BLaER1 (cell line): ENCODE results near the gene C1orf94.

Source experiments
- H3K27ac ChIP-seq: shearing (Covaris generic); formaldehyde crosslinking; 2 replicates; pipeline ENCODE4 v1.8.1; 2022
- H3K27me3 ChIP-seq: shearing (Covaris generic); formaldehyde crosslinking; 2 replicates; pipeline ENCODE4 v1.8.1; 2022
- H3K36me3 ChIP-seq: shearing (Covaris generic); formaldehyde crosslinking; 2 replicates; pipeline ENCODE4 v1.8.1; 2022
- H3K4me1 ChIP-seq: shearing (Covaris generic); formaldehyde crosslinking; 2 replicates; pipeline ENCODE4 v1.8.1; 2022
- H3K4me2 ChIP-seq: shearing (Covaris generic); formaldehyde crosslinking; 2 replicates; pipeline ENCODE4 v1.8.1; 2022
- H3K4me3 ChIP-seq: shearing (Covaris generic); formaldehyde crosslinking; 2 replicates; pipeline ENCODE4 v1.8.1; 2022
- H3K9ac ChIP-seq: shearing (Covaris generic); formaldehyde crosslinking; 2 replicates; pipeline ENCODE4 v1.8.1; 2022
- H3K9me3 ChIP-seq: shearing (Covaris generic); formaldehyde crosslinking; 2 replicates; pipeline ENCODE4 v1.8.1; 2022
- H4K20me1 ChIP-seq: shearing (Covaris generic); formaldehyde crosslinking; 2 replicates; pipeline ENCODE4 v1.8.1; 2022
- Cebpa-rat ChIP-seq: shearing (Covaris generic); IDR thresholded peaks from 2 replicates; pipeline ENCODE4 v1.8.1; 2022

C1orf94 gene

GRCh38 chr1:34140011-34140676, 36.6 kb upstream of the C1orf94 start:
- Histone ChIP-seq H3K9ac (no peak overlapping the region), H3K4me2 (peak overlapping the region; percentile 64)

GRCh38 chr1:34143975-34144374, 32.7 kb upstream of the C1orf94 start:
- H3K4me1 ChIP-seq: peaks cover 34% of the 10 kb centered on the region
- no peaks in the 10 kb centered on the region for H4K20me1 ChIP-seq
- no peak overlapping the region for H3K4me3 ChIP-seq
- H3K27me3 ChIP-seq: no peaks in the 10 kb centered on the region
- H3K27ac ChIP-seq: no peak overlapping the region
- no peaks in the 10 kb centered on the region for H3K9me3 ChIP-seq
- TF ChIP-seq Cebpa-rat: no peak
- no peaks in the 10 kb centered on the region for H3K36me3 ChIP-seq
- H3K4me2 ChIP-seq: no peak overlapping the region
- no peak overlapping the region for H3K9ac ChIP-seq

More at GRCh38 chr1:34140011-34140676, 36.6 kb upstream of the C1orf94 start:
- Histone ChIP-seq H3K36me3 (no peaks in the 10 kb centered on the region), H3K4me1 (peaks cover 25% of the 10 kb centered on the region), H4K20me1 (no peaks in the 10 kb centered on the region), H3K9me3 (no peaks in the 10 kb centered on the region), H3K4me3 (no peak overlapping the region), H3K27ac (0 out of 2 replicates have a peak overlapping the region, but pooled peaks have one; percentile 10), H3K27me3 (no peaks in the 10 kb centered on the region)
- no peak for TF ChIP-seq Cebpa-rat

GRCh38 chr1:34144766-34145165, 31.9 kb upstream of the C1orf94 start:
- H3K27ac ChIP-seq: no peak overlapping the region
- no peak for TF ChIP-seq Cebpa-rat
- no peak overlapping the region for H3K4me2 ChIP-seq
- H3K9me3 ChIP-seq: no peaks in the 10 kb centered on the region
- H3K27me3 ChIP-seq: no peaks in the 10 kb centered on the region
- H3K4me3 ChIP-seq: no peak overlapping the region
- no peaks in the 10 kb centered on the region for H4K20me1 ChIP-seq
- H3K36me3 ChIP-seq: no peaks in the 10 kb centered on the region
- no peak overlapping the region for H3K9ac ChIP-seq
- peaks cover 26% of the 10 kb centered on the region for H3K4me1 ChIP-seq

GRCh38 chr1:34147301-34147700, 29.4 kb upstream of the C1orf94 start:
- H3K36me3 ChIP-seq: no peaks in the 10 kb centered on the region
- peak overlapping the region; percentile 37 for H3K4me2 ChIP-seq
- peaks cover 9% of the 10 kb centered on the region for H3K4me1 ChIP-seq
- no peaks in the 10 kb centered on the region for H4K20me1 ChIP-seq
- no peak overlapping the region for H3K9ac ChIP-seq
- no peaks in the 10 kb centered on the region for H3K9me3 ChIP-seq
- TF ChIP-seq Cebpa-rat: no peak
- no peak overlapping the region for H3K27ac ChIP-seq
- no peaks in the 10 kb centered on the region for H3K27me3 ChIP-seq
- H3K4me3 ChIP-seq: no peak overlapping the region

DNA sequence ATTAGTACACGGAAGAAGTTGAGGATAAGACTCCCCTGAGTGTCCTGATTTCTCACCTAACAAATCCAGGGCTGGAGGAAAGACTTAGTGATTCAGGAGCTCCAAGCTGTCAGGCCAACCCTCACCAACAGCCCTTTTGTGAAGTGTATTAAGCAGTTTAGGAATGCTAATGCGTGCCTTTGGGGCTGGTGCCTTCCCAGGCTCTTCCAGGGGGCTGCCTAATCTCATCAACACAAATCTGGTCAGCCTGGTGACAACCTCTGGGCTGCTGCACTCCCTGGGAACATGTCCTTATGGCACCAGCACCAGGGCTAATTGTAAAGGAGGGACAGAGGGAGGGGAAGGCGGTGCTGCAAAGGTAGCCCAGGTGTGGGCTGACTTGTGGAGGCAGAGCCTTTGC, 27.2 kb upstream of the C1orf94 start:
- Histone ChIP-seq H3K4me3 (no peak overlapping the region), H3K4me2 (no peak overlapping the region), H3K9me3 (no peaks in the 10 kb centered on the region), H3K27ac (no peak overlapping the region), H3K9ac (no peak overlapping the region), H3K4me1 (peaks cover 13% of the 10 kb centered on the region), H3K36me3 (no peaks in the 10 kb centered on the region), H4K20me1 (no peaks in the 10 kb centered on the region), H3K27me3 (no peaks in the 10 kb centered on the region)
- TF ChIP-seq Cebpa-rat: no peak

DNA sequence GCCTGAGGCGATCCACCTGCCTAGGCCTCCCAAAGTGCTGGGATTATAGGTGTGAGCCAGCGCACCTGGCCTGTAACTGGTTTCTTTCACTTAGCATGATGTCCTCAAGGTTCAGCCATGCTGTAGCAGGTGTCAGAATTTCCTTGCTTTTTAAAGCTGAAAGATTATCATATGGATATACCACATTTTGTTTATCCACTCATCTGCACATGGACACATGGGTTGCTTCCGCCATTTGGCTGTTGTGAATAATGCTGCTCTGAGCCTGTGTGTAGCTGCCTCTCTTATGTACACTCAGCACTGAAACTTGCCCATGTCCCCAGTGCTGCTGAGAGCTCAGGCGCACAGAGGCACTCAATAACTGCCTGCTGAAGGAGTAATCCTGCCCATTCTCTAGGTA, 23.5 kb upstream of the C1orf94 start:
- Histone ChIP-seq H3K4me2 (no peak overlapping the region), H3K4me1 (0 out of 2 replicates have a peak, but pooled peaks cover 4% of the 10 kb centered on the region), H3K27ac (no peak overlapping the region), H4K20me1 (no peaks in the 10 kb centered on the region), H3K27me3 (no peaks in the 10 kb centered on the region), H3K4me3 (no peak overlapping the region), H3K36me3 (no peaks in the 10 kb centered on the region), H3K9me3 (no peaks in the 10 kb centered on the region), H3K9ac (no peak overlapping the region)
- no peak for TF ChIP-seq Cebpa-rat

DNA sequence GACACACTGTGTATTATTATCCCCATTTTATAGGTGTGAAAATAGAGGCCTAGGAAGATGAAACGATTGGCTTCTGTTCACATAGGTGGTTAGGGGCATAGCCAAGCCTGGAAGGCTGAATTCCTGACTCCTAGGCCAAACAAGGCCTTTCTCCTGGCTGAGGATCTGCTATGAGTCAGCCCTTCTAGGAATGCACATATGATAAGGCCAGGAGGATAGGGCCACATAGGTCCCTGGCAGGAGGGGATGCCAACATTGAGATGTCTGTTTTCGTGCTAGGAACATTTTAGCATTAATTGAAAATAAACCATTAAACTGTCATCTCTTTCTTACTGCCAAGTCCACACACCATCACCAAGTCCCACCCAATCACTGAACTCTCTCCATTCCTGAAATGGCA, 20.8 kb upstream of the C1orf94 start:
- TF ChIP-seq Cebpa-rat: no peak
- Histone ChIP-seq H3K27ac (no peak overlapping the region), H3K9ac (no peak overlapping the region), H3K9me3 (no peaks in the 10 kb centered on the region), H3K4me3 (no peak overlapping the region), H3K36me3 (no peaks in the 10 kb centered on the region), H4K20me1 (no peaks in the 10 kb centered on the region), H3K4me2 (no peak overlapping the region), H3K27me3 (peaks cover 12% of the 10 kb centered on the region), H3K4me1 (0 out of 2 replicates have a peak, but pooled peaks cover 4% of the 10 kb centered on the region)

DNA sequence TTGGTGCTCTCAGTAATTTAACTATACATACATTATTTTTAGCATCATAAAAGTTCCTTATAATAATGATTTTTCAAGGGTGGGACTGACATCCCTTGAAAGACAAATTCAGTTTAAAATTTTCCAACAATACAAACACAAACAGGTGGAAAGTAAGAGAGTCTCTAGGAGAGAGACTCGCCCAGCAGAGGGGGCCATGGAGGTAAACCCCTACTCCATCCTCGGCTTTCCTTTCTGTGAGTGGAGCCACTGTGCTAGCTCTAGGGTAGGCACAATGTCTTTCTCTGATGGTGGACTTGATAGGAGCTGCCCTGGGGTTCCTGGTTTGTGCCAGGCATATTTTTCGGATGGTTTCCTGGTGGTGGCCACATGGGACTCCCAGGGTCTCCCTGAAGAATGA, 20.0 kb upstream of the C1orf94 start:
- 0 out of 2 replicates have a peak, but pooled peaks cover 4% of the 10 kb centered on the region for H3K4me1 ChIP-seq
- H3K9me3 ChIP-seq: no peaks in the 10 kb centered on the region
- no peak for TF ChIP-seq Cebpa-rat

GRCh38 chr1:34162852-34163766, 13.6 kb upstream of the C1orf94 start:
- H3K4me1 ChIP-seq: peaks cover 41% of the 10 kb centered on the region
- no peaks in the 10 kb centered on the region for H3K36me3 ChIP-seq
- H3K4me3 ChIP-seq: peak overlapping the region; percentile 69
- H4K20me1 ChIP-seq: peaks cover 10% of the 10 kb centered on the region
- peaks cover 84% of the 10 kb centered on the region for H3K27me3 ChIP-seq
- peak overlapping the region; percentile 49; the same call in 1 of the 2 replicates for H3K9ac ChIP-seq
- no peak overlapping the region for H3K27ac ChIP-seq
- TF ChIP-seq Cebpa-rat: no peak
- no peaks in the 10 kb centered on the region for H3K9me3 ChIP-seq
- peak overlapping the region; percentile 98 for H3K4me2 ChIP-seq

More for the DNA sequence above, 20.0 kb upstream of the C1orf94 start:
- Histone ChIP-seq H3K9ac (no peak overlapping the region), H3K4me3 (no peak overlapping the region), H3K27ac (no peak overlapping the region), H3K36me3 (no peaks in the 10 kb centered on the region), H3K4me2 (no peak overlapping the region), H3K27me3 (peaks cover 21% of the 10 kb centered on the region), H4K20me1 (no peaks in the 10 kb centered on the region)
